Testis (tissue), 3 donors: Measurements from ENCODE around the gene ARHGEF38. TPM values are rescaled to one million over a fixed set of nuclear protein-coding genes. Genes with fewer than 3 reads are reported as not detected.

ENCODE experiments used
- DNase-seq: peaks from one replicate; pipeline ENCODE4 v3.0.0-alpha.2; 2019
- H3K27ac ChIP-seq, 2 donors: fragments of 200-600 bp; sonication (generic); one replicate each; pipeline ENCODE4 v1.5.1; 2019
- H3K27me3 ChIP-seq: fragments of 200-600 bp; sonication (generic); one replicate; pipeline ENCODE4 v1.5.1; 2019
- H3K36me3 ChIP-seq: fragments of 200-600 bp; sonication (generic); one replicate; pipeline ENCODE4 v1.5.1; 2017; ENCODE audit warnings: low read depth; ENCODE audit errors: missing control alignments
- H3K4me1 ChIP-seq: fragments of 200-600 bp; sonication (generic); one replicate; pipeline ENCODE4 v1.5.1; 2019
- H3K4me3 ChIP-seq, 2 donors: fragments of 200-600 bp; sonication (generic); one replicate each; pipeline ENCODE4 v1.5.1; 2017 to 2019
- H3K9me3 ChIP-seq: fragments of 200-600 bp; sonication (generic); one replicate; pipeline ENCODE4 v1.5.1; 2017
- CTCF ChIP-seq, 3 experiments: fragments of 450-650 bp in 2 of 3; fragments of 200-600 bp in 1 of 3; sonication (generic) in 1 of 3; IDR thresholded peaks; one replicate each; pipeline ENCODE4 v1.5.1; 2016 to 2019; ENCODE audit warnings: antibody characterized with exemption in 3 of 3, mild to moderate bottlenecking in 2 of 3, moderate library complexity in 1 of 3
- POLR2A ChIP-seq: fragments of 450-650 bp; IDR thresholded peaks from one replicate; pipeline ENCODE4 v1.6.1; 2017; ENCODE audit warnings: antibody characterized with exemption, mild to moderate bottlenecking, moderate library complexity
- WGBS, 2 donors: methylation state at CpG; one replicate each; pipeline ENCODE4 v1.1.5; 2018; 5-methylcytosine and 5-hydroxymethylcytosine counted together
- intact Hi-C: fragments of 100-400 bp; cut with DNase I; formaldehyde crosslinking; loops from one replicate; pipeline ENCODE4 v1.15.1; 2023; ENCODE audit warnings: low total_unique reads
- polyA plus RNA-seq: library from polyadenylated mRNA; stranded (reverse); fragments of 350-450 nt; fragmentation: Illumina TruSeq; extraction: RNeasy Lipid Tissue Mini Kit (QIAGEN cat#74804); gene quantifications from one replicate; pipeline ENCODE4 v1.2.3, GENCODE V29; 2014; ENCODE audit warnings: low read depth, low replicate concordance; ENCODE audit not compliant: insufficient read depth
- total RNA-seq, 2 donors: library from RNA; depleted of rRNA; stranded (reverse); fragments of >200 nt; gene quantifications; one replicate each; pipeline ENCODE4 v1.2.3, GENCODE V29; 2016

Gene ARHGEF38
- total and polyA plus RNA-seq, 3 donors from 2014 or later, result 0.08 to 2.2 (median 0.86) TPM

GRCh38 chr4:105527081-105527480 lies 25.3 kb upstream of the ARHGEF38 start:
- no peak for DNase-seq
- no peaks in the 10 kb centered on the region for H3K9me3 ChIP-seq
- no peak overlapping the region for H3K4me3 ChIP-seq
- intact Hi-C loops, result no loop called here
- no peaks in the 10 kb centered on the region for H3K27me3 ChIP-seq
- WGBS, 2 donors, result 64% methylated on average over 6 to 8 of the region's 8 CpGs
- no peaks in the 10 kb centered on the region for H3K4me1 ChIP-seq
- H3K27ac ChIP-seq, result no peak overlapping the region
- no peaks in the 10 kb centered on the region for H3K36me3 ChIP-seq
- no peak for TF ChIP-seq POLR2A
- TF ChIP-seq CTCF (IDR thresholded peaks at IDR 0.05), result no peak

- intact Hi-C loops, result no loop called here
- Histone ChIP-seq H3K9me3 (no peaks in the 10 kb centered on the region), H3K4me3 (no peak overlapping the region), H3K27ac (no peak overlapping the region), H3K27me3 (no peaks in the 10 kb centered on the region), H3K36me3 (no peaks in the 10 kb centered on the region), H3K4me1 (no peaks in the 10 kb centered on the region)
- no peak for DNase-seq
- TF ChIP-seq POLR2A (no peak), CTCF (IDR thresholded peaks at IDR 0.05) (no peak)
- WGBS, 2 donors, result 86 to 100% methylated on average over 1 of the region's 1 CpG
Measured at GRCh38 chr4:105536601-105537000, 15.8 kb upstream of the ARHGEF38 start.

- Histone ChIP-seq H3K4me3 (no peak overlapping the region), H3K36me3 (no peaks in the 10 kb centered on the region), H3K9me3 (no peaks in the 10 kb centered on the region), H3K27me3 (no peaks in the 10 kb centered on the region), H3K4me1 (no peaks in the 10 kb centered on the region), H3K27ac (no peak overlapping the region)
- TF ChIP-seq POLR2A, result no peak
- TF ChIP-seq CTCF (IDR thresholded peaks at IDR 0.05), result no peak
- 56 to 72% methylated on average over 4 of the region's 4 CpGs for WGBS, 2 donors
- DNase-seq, result no peak
- intact Hi-C loops, result no loop called here
Measured at GRCh38 chr4:105541420-105541819, 11.0 kb upstream of the ARHGEF38 start.

- intact Hi-C loops, result no loop called here
- Histone ChIP-seq H3K36me3 (no peaks in the 10 kb centered on the region), H3K9me3 (no peaks in the 10 kb centered on the region), H3K27ac (no peak overlapping the region), H3K4me1 (no peaks in the 10 kb centered on the region), H3K4me3 (no peak overlapping the region), H3K27me3 (no peaks in the 10 kb centered on the region)
- TF ChIP-seq POLR2A, result no peak
- TF ChIP-seq CTCF (IDR thresholded peaks at IDR 0.05), result no peak
- no peak for DNase-seq
- 81 to 86% methylated on average over 3 of the region's 3 CpGs for WGBS, 2 donors
Measured at GRCh38 chr4:105542039-105542438, 10.4 kb upstream of the ARHGEF38 start.

GRCh38 chr4:105543346-105543745 lies 9.1 kb upstream of the ARHGEF38 start:
- TF ChIP-seq POLR2A (no peak), CTCF (IDR thresholded peaks at IDR 0.05) (no peak)
- H3K27me3 ChIP-seq, result no peaks in the 10 kb centered on the region
- no peak overlapping the region for H3K27ac ChIP-seq
- no peaks in the 10 kb centered on the region for H3K4me1 ChIP-seq
- intact Hi-C loops, result no loop called here
- no peak for DNase-seq
- no peaks in the 10 kb centered on the region for H3K36me3 ChIP-seq
- no peak overlapping the region for H3K4me3 ChIP-seq
- no peaks in the 10 kb centered on the region for H3K9me3 ChIP-seq
